Measurements from ENCODE around the gene ALKBH5. TPM values are rescaled to one million over a fixed set of nuclear protein-coding genes. Genes with fewer than 3 reads are reported as not detected.

The ALKBH5 gene
- total and polyA plus RNA-seq, 7 experiments from 2014 or later, result 97.4 to 154 (median 116) TPM

GRCh38 chr17:18186627-18186982 lies 3.0 kb downstream of the ALKBH5 start:
- Histone ChIP-seq H3K27ac (ENCODE audit: low read depth, low read length) (peak overlapping the region; percentile 93), H3K4me3 (ENCODE audit: low read length) (peak overlapping the region; percentile 78), H3K9me3 (ENCODE audit: control insufficient read depth in 2 of 3, low read length in 3 of 3) (no peaks in the 10 kb centered on the region), H3K27me3 (ENCODE audit: control insufficient read depth in 2 of 2, insufficient read depth in 2 of 2, low read length in 2 of 2) (no peaks in the 10 kb centered on the region), H3K36me3 (ENCODE audit: control insufficient read depth in 2 of 3, insufficient read depth in 3 of 3, low read length in 3 of 3) (peaks cover 0 to 25% (median 3%) of the 10 kb centered on the region in 3 experiments), H3K4me1 (ENCODE audit: control insufficient read depth in 2 of 2, insufficient read depth in 2 of 2, low read length in 2 of 2) (peaks cover 40 to 59% of the 10 kb centered on the region in 2 donors)
- intact Hi-C loops (cut with micrococcal nuclease), result loop anchor here in 1 of 2 donors (10.0 kb wide), 1 partner anchor 668 kb away; the partner anchor contains the start of gene PRPSAP2
- H3K27me3 Mint-ChIP-seq, result peaks cover 0 to 3% (median 0%) of the 10 kb centered on the region in 5 donors
- H3K4me3 Mint-ChIP-seq, result peak overlapping the region; percentile 83 to 99 (median 94)
- ATAC-seq (no peak), DNase-seq (no peak)
- H3K4me1 Mint-ChIP-seq, result peaks cover 63 to 81% (median 71%) of the 10 kb centered on the region in 7 donors
- H3K9me3 Mint-ChIP-seq, result peaks cover 0 to 4% (median 0%) of the 10 kb centered on the region in 11 donors
- peak overlapping the region; percentile 12 to 98 (median 65) for H3K27ac Mint-ChIP-seq
- H3K36me3 Mint-ChIP-seq, result peaks cover 8 to 39% (median 10%) of the 10 kb centered on the region in 5 donors
- ChIA-PET CTCF (interaction anchor here (1.0 kb wide), 1 partner anchor 32 kb away, joined by 3 read pairs; no protein-coding TSS in a partner anchor), POLR2A (interaction anchor here (1.0 kb wide), 1 partner anchor 38 kb away, joined by 3 read pairs; no protein-coding TSS in a partner anchor)

DNA sequence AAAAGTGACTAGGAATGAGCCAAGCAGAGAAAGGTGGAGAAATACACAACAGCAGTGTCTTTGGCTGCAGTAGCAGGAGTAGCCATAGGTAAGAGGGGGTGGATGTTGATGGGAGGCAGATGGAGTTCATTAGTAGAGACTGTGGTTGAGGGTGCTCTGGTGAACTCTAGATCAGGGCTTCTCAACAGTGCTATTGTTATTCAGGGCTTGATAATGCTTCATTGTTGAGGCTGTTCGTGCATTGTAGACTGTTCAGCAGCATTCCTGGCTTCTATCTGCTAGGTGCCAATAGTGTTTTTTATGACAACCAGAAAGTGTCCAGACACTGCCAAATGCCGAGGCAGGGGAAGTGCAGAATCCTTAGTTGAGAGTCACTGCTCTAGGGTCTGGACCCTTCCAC lies 3.6 kb downstream of the ALKBH5 start:
- Mint-ChIP-seq H3K27me3 (peaks cover 0 to 3% (median 0%) of the 10 kb centered on the region in 5 donors), H3K9me3 (peaks cover 0 to 4% (median 0%) of the 10 kb centered on the region in 11 donors), H3K36me3 (peaks cover 8 to 39% (median 10%) of the 10 kb centered on the region in 5 donors), H3K4me1 (peaks cover 61 to 83% (median 74%) of the 10 kb centered on the region in 7 donors), H3K27ac (peak overlapping the region in 8 of 9 donors; percentile 12 to 98 (median 64)), H3K4me3 (peak overlapping the region; percentile 83 to 99 (median 94))
- H3K36me3 ChIP-seq (ENCODE audit: control insufficient read depth in 2 of 3, insufficient read depth in 3 of 3, low read length in 3 of 3), result peaks cover 0 to 25% (median 3%) of the 10 kb centered on the region in 3 experiments
- intact Hi-C loops (cut with micrococcal nuclease), result loop anchor here in 1 of 2 donors (10.0 kb wide), 1 partner anchor 668 kb away; the partner anchor contains the start of gene PRPSAP2
- no peak for ATAC-seq
- no peak for DNase-seq
- H3K27ac ChIP-seq (ENCODE audit: low read depth, low read length), result peak overlapping the region; percentile 93
- H3K27me3 ChIP-seq (ENCODE audit: control insufficient read depth in 2 of 2, insufficient read depth in 2 of 2, low read length in 2 of 2), result no peaks in the 10 kb centered on the region
- peaks cover 46 to 59% of the 10 kb centered on the region in 2 donors for H3K4me1 ChIP-seq (ENCODE audit: control insufficient read depth in 2 of 2, insufficient read depth in 2 of 2, low read length in 2 of 2)
- H3K9me3 ChIP-seq (ENCODE audit: control insufficient read depth in 2 of 3, low read length in 3 of 3), result no peaks in the 10 kb centered on the region
- H3K4me3 ChIP-seq (ENCODE audit: low read length), result peak overlapping the region; percentile 78
- CTCF ChIA-PET, result no interaction called here
- POLR2A ChIA-PET, result interaction anchor here (0.6 to 1.3 kb wide), 2 partner anchors 12 to 440 kb away, joined by 3 read pairs; no protein-coding TSS in a partner anchor

GRCh38 chr17:18187821-18188761 lies 4.5 kb downstream of the ALKBH5 start:
- H3K27ac ChIP-seq (ENCODE audit: low read depth, low read length), result peak overlapping the region; percentile 93
- no peaks in the 10 kb centered on the region for H3K27me3 ChIP-seq (ENCODE audit: control insufficient read depth in 2 of 2, insufficient read depth in 2 of 2, low read length in 2 of 2)
- Mint-ChIP-seq H3K9me3 (peaks cover 0 to 4% (median 0%) of the 10 kb centered on the region in 11 donors), H3K36me3 (peaks cover 8 to 39% (median 10%) of the 10 kb centered on the region in 5 donors), H3K4me1 (peaks cover 62 to 78% (median 72%) of the 10 kb centered on the region in 7 donors), H3K27ac (peak overlapping the region in 8 of 9 donors; percentile 36 to 98 (median 70)), H3K4me3 (peak overlapping the region; percentile 83 to 99 (median 94)), H3K27me3 (peaks cover 0 to 3% (median 0%) of the 10 kb centered on the region in 5 donors)
- POLR2A ChIA-PET, result interaction anchor here (0.6 to 1.3 kb wide), 3 partner anchors 11 to 439 kb away, joined by 3 read pairs; no protein-coding TSS in a partner anchor
- H3K4me3 ChIP-seq (ENCODE audit: low read length), result peak overlapping the region; percentile 78
- H3K36me3 ChIP-seq (ENCODE audit: control insufficient read depth in 2 of 3, insufficient read depth in 3 of 3, low read length in 3 of 3), result peaks cover 0 to 25% (median 3%) of the 10 kb centered on the region in 3 experiments
- CTCF ChIA-PET, result no interaction called here
- peaks cover 47 to 56% of the 10 kb centered on the region in 2 donors for H3K4me1 ChIP-seq (ENCODE audit: control insufficient read depth in 2 of 2, insufficient read depth in 2 of 2, low read length in 2 of 2)
- intact Hi-C loops (cut with micrococcal nuclease), result loop anchor here in 1 of 2 donors (10.0 kb wide), 1 partner anchor 667 kb away; the partner anchor contains the start of gene PRPSAP2
- DNase-seq, result no peak
- no peaks in the 10 kb centered on the region for H3K9me3 ChIP-seq (ENCODE audit: control insufficient read depth in 2 of 3, low read length in 3 of 3)
- ATAC-seq, result no peak

- no peak for ATAC-seq
- DNase-seq, result no peak
- ChIA-PET CTCF (interaction anchor here (0.6 to 0.7 kb wide), 2 partner anchors 563 to 1203 kb away, joined by 3 to 5 read pairs; no protein-coding TSS in a partner anchor), POLR2A (no interaction called here)
- H3K27ac Mint-ChIP-seq, result peak overlapping the region in 8 of 9 donors; percentile 4 to 84 (median 42)
- Histone ChIP-seq H3K4me3 (ENCODE audit: low read length) (no peak overlapping the region), H3K4me1 (ENCODE audit: control insufficient read depth in 2 of 2, insufficient read depth in 2 of 2, low read length in 2 of 2) (peaks cover 42 to 57% of the 10 kb centered on the region in 2 donors), H3K27me3 (ENCODE audit: control insufficient read depth in 2 of 2, insufficient read depth in 2 of 2, low read length in 2 of 2) (no peaks in the 10 kb centered on the region), H3K27ac (ENCODE audit: low read depth, low read length) (peak overlapping the region; percentile 1), H3K9me3 (ENCODE audit: control insufficient read depth in 2 of 3, low read length in 3 of 3) (no peaks in the 10 kb centered on the region), H3K36me3 (ENCODE audit: control insufficient read depth in 2 of 3, insufficient read depth in 3 of 3, low read length in 3 of 3) (peaks cover 0 to 36% (median 3%) of the 10 kb centered on the region in 3 experiments)
- peak overlapping the region in 7 of 10 donors; percentile 27 to 83 (median 62) for H3K4me3 Mint-ChIP-seq
- H3K9me3 Mint-ChIP-seq, result no peaks in the 10 kb centered on the region
- peaks cover 63 to 89% (median 83%) of the 10 kb centered on the region in 7 donors for H3K4me1 Mint-ChIP-seq
- H3K36me3 Mint-ChIP-seq, result peaks cover 8 to 38% (median 17%) of the 10 kb centered on the region in 5 donors
- intact Hi-C loops (cut with micrococcal nuclease), result no loop called here
- no peaks in the 10 kb centered on the region for H3K27me3 Mint-ChIP-seq
Observed at GRCh38 chr17:18190628-18191235, 7.1 kb downstream of the ALKBH5 start.

- H3K4me3 ChIP-seq (ENCODE audit: low read length), result no peak overlapping the region
- ATAC-seq (no peak), DNase-seq (no peak)
- intact Hi-C loops (cut with micrococcal nuclease), result no loop called here
- peak overlapping the region; percentile 1 for H3K27ac ChIP-seq (ENCODE audit: low read depth, low read length)
- H3K4me3 Mint-ChIP-seq, result peak overlapping the region in 8 of 10 donors; percentile 27 to 83 (median 62)
- H3K9me3 ChIP-seq (ENCODE audit: control insufficient read depth in 2 of 3, low read length in 3 of 3), result no peaks in the 10 kb centered on the region
- ChIA-PET CTCF (interaction anchor here (0.6 kb wide), 1 partner anchor 563 kb away, joined by 5 read pairs; no protein-coding TSS in a partner anchor), POLR2A (no interaction called here)
- peaks cover 62 to 89% (median 83%) of the 10 kb centered on the region in 7 donors for H3K4me1 Mint-ChIP-seq
- H3K36me3 ChIP-seq (ENCODE audit: control insufficient read depth in 2 of 3, insufficient read depth in 3 of 3, low read length in 3 of 3), result peaks cover 0 to 42% (median 3%) of the 10 kb centered on the region in 3 experiments
- H3K27me3 Mint-ChIP-seq, result no peaks in the 10 kb centered on the region
- no peaks in the 10 kb centered on the region for H3K27me3 ChIP-seq (ENCODE audit: control insufficient read depth in 2 of 2, insufficient read depth in 2 of 2, low read length in 2 of 2)
- H3K9me3 Mint-ChIP-seq, result no peaks in the 10 kb centered on the region
- H3K27ac Mint-ChIP-seq, result peak overlapping the region in 7 of 9 donors; percentile 12 to 84 (median 59)
- H3K4me1 ChIP-seq (ENCODE audit: control insufficient read depth in 2 of 2, insufficient read depth in 2 of 2, low read length in 2 of 2), result peaks cover 40 to 53% of the 10 kb centered on the region in 2 donors
- H3K36me3 Mint-ChIP-seq, result peaks cover 6 to 38% (median 17%) of the 10 kb centered on the region in 5 donors
Observed at GRCh38 chr17:18191236-18191667, 7.6 kb downstream of the ALKBH5 start.

DNA sequence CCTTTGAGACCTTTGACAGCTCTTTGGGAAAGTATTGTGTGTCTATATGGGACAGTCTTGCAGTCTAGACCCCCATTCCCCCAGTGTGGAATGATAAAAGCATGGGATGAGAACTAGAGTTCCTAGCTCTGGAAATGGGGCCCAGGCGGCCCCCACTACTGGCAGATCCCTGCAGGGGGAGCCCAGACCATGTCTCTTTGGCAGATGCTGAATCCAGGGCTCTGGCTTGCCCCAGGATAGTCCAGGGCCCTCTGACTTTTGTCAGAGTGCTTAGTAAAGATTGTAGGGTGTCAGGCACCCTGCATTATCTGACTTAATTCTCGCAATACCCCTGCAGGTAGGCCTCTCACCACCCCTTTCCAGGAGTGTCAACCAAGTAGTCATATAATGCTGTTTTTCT lies 8.3 kb downstream of the ALKBH5 start:
- DNase-seq, result no peak
- H3K27me3 Mint-ChIP-seq, result no peaks in the 10 kb centered on the region
- H3K4me1 ChIP-seq (ENCODE audit: control insufficient read depth in 2 of 2, insufficient read depth in 2 of 2, low read length in 2 of 2), result peaks cover 33 to 50% of the 10 kb centered on the region in 2 donors
- H3K9me3 ChIP-seq (ENCODE audit: control insufficient read depth in 2 of 3, low read length in 3 of 3), result no peaks in the 10 kb centered on the region
- peaks cover 2 to 38% (median 17%) of the 10 kb centered on the region in 5 donors for H3K36me3 Mint-ChIP-seq
- intact Hi-C loops (cut with micrococcal nuclease), result no loop called here
- H3K4me3 ChIP-seq (ENCODE audit: low read length), result no peak overlapping the region
- ATAC-seq, result no peak
- CTCF ChIA-PET, result interaction anchor here (0.8 kb wide), 1 partner anchor 27 kb away, joined by 3 read pairs; no protein-coding TSS in a partner anchor
- no peak overlapping the region for H3K27ac ChIP-seq (ENCODE audit: low read depth, low read length)
- peak overlapping the region in 6 of 10 donors; percentile 27 to 83 (median 63) for H3K4me3 Mint-ChIP-seq
- H3K4me1 Mint-ChIP-seq, result peaks cover 60 to 89% (median 83%) of the 10 kb centered on the region in 7 donors
- no peaks in the 10 kb centered on the region for H3K27me3 ChIP-seq (ENCODE audit: control insufficient read depth in 2 of 2, insufficient read depth in 2 of 2, low read length in 2 of 2)
- no peaks in the 10 kb centered on the region for H3K9me3 Mint-ChIP-seq
- peaks cover 0 to 47% (median 3%) of the 10 kb centered on the region in 3 experiments for H3K36me3 ChIP-seq (ENCODE audit: control insufficient read depth in 2 of 3, insufficient read depth in 3 of 3, low read length in 3 of 3)
- POLR2A ChIA-PET, result no interaction called here
- peak overlapping the region in 3 of 9 donors; percentile 14 to 84 (median 20) for H3K27ac Mint-ChIP-seq

Data from naive thymus-derived CD4-positive, alpha-beta T cell (primary cell).